Measurements from ENCODE around the gene CYP1A2. TPM values are rescaled to one million over a fixed set of nuclear protein-coding genes. Genes with fewer than 3 reads are reported as not detected.

Gene CYP1A2
- total and polyA plus RNA-seq, 2 of the 13 experiments (the other 11 are each of a cell fraction or from before 2014, with no cell fraction given) = 0.07 TPM; not detected in 1

GRCh38 chr15:74725845-74726773 is 22.5 kb upstream of the CYP1A2 start (continued):
- TF ChIP-seq AGO2 (optimal IDR thresholded peaks at IDR 0.05; ENCODE audit: low read depth, low read length) (no peak), TAF1 (CRISPR knock-in tag; IDR thresholded peaks at IDR 0.05) (peak; percentile 18), ZNF629 (CRISPR knock-in tag; conservative IDR thresholded peaks at IDR 0.05) (peak; percentile 72), ZSCAN9 (CRISPR knock-in tag; IDR thresholded peaks at IDR 0.05; ENCODE audit: borderline replicate concordance) (no peak), SUZ12 (IDR thresholded peaks at IDR 0.05; ENCODE audit: low read depth, low read length) (no peak), BORCS8-MEF2B (CRISPR knock-in tag; IDR thresholded peaks at IDR 0.05) (peak; percentile 55; the same call in 1 of the 2 replicates), SAP130 (CRISPR knock-in tag; IDR thresholded peaks at IDR 0.05; ENCODE audit: low read depth) (peak; percentile 59), ZNF512 (CRISPR knock-in tag; IDR thresholded peaks at IDR 0.05) (no peak), CREBL2 (CRISPR knock-in tag; IDR thresholded peaks at IDR 0.05; ENCODE audit: borderline replicate concordance) (no peak), ZNF572 (CRISPR knock-in tag; IDR thresholded peaks at IDR 0.05) (no peak), ZSCAN12 (CRISPR knock-in tag; IDR thresholded peaks at IDR 0.05) (no peak), ZGPAT (CRISPR knock-in tag; IDR thresholded peaks at IDR 0.05) (peak; percentile 60; the same call in 1 of the 2 replicates), REST (IDR thresholded peaks at IDR 0.05; ENCODE audit: borderline replicate concordance in 1 of 2, low read depth in 1 of 2, low read length in 2 of 2) (no peak; a peak in 1 of 4 replicates), ZNF800 (CRISPR knock-in tag; IDR thresholded peaks at IDR 0.05) (no peak), ZNF556 (CRISPR knock-in tag; IDR thresholded peaks at IDR 0.05; ENCODE audit: borderline replicate concordance) (no peak), NFKB2 (CRISPR knock-in tag; IDR thresholded peaks at IDR 0.05; ENCODE audit: borderline replicate concordance) (no peak), ZSCAN25 (CRISPR knock-in tag; IDR thresholded peaks at IDR 0.05) (peak; percentile 14; the same call in 1 of the 2 replicates), ZMYM4 (CRISPR knock-in tag; IDR thresholded peaks at IDR 0.05) (peak; percentile 58)
- TF ChIP-seq, protein P1, sequence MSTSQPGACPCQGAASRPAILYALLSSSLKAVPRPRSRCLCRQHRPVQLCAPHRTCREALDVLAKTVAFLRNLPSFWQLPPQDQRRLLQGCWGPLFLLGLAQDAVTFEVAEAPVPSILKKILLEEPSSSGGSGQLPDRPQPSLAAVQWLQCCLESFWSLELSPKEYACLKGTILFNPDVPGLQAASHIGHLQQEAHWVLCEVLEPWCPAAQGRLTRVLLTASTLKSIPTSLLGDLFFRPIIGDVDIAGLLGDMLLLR (CRISPR knock-in tag; IDR thresholded peaks at IDR 0.05) = 0 out of 2 replicates have a peak, but pooled peaks have one; percentile 37
